Duodenal mucosa (tissue), 2 donors: Measurements from ENCODE around the gene SVIL.

Source experiments
- H3K27ac ChIP-seq: one replicate; pipeline ENCODE4 v1.7.0; 2013; ENCODE audit warnings: low read depth, low read length
- H3K27me3 ChIP-seq, 2 donors: one replicate each; pipeline ENCODE4 v1.7.0; 2013; ENCODE audit warnings: low read length in 2 of 2, control low read depth in 1 of 2; ENCODE audit not compliant: insufficient read depth in 2 of 2, control insufficient read depth in 1 of 2
- H3K36me3 ChIP-seq, 2 donors: one replicate each; pipeline ENCODE4 v1.7.0; 2013; ENCODE audit warnings: low read length in 2 of 2, control low read depth in 1 of 2; ENCODE audit not compliant: insufficient read depth in 2 of 2, control insufficient read depth in 1 of 2
- H3K4me1 ChIP-seq, 2 donors: one replicate each; pipeline ENCODE4 v1.7.0; 2013; ENCODE audit warnings: low read length in 2 of 2, control low read depth in 1 of 2; ENCODE audit not compliant: insufficient read depth in 2 of 2, control insufficient read depth in 1 of 2
- H3K4me3 ChIP-seq, 2 donors: one replicate each; pipeline ENCODE4 v1.7.0; 2013; ENCODE audit warnings: low read length in 2 of 2, low read depth in 1 of 2
- H3K9ac ChIP-seq, 2 donors: one replicate each; pipeline ENCODE4 v1.7.0; 2013; ENCODE audit warnings: low read length in 2 of 2, low read depth in 1 of 2
- H3K9me3 ChIP-seq, 2 donors: one replicate each; pipeline ENCODE4 v1.7.0; 2013; ENCODE audit warnings: low read length in 2 of 2, control low read depth in 1 of 2; ENCODE audit not compliant: control insufficient read depth in 1 of 2

The SVIL gene

GRCh38 chr10:29411666-29412315, 223.0 kb downstream of the SVIL start:
- H3K36me3 ChIP-seq: peaks cover 0 to 5% of the 10 kb centered on the region in 2 donors
- H3K4me3 ChIP-seq: no peak overlapping the region
- no peak overlapping the region for H3K9ac ChIP-seq
- peaks cover 15 to 20% of the 10 kb centered on the region in 2 donors for H3K4me1 ChIP-seq
- H3K27ac ChIP-seq: no peak overlapping the region
- H3K9me3 ChIP-seq: peaks cover 0 to 5% of the 10 kb centered on the region in 2 donors
- no peaks in the 10 kb centered on the region for H3K27me3 ChIP-seq

DNA sequence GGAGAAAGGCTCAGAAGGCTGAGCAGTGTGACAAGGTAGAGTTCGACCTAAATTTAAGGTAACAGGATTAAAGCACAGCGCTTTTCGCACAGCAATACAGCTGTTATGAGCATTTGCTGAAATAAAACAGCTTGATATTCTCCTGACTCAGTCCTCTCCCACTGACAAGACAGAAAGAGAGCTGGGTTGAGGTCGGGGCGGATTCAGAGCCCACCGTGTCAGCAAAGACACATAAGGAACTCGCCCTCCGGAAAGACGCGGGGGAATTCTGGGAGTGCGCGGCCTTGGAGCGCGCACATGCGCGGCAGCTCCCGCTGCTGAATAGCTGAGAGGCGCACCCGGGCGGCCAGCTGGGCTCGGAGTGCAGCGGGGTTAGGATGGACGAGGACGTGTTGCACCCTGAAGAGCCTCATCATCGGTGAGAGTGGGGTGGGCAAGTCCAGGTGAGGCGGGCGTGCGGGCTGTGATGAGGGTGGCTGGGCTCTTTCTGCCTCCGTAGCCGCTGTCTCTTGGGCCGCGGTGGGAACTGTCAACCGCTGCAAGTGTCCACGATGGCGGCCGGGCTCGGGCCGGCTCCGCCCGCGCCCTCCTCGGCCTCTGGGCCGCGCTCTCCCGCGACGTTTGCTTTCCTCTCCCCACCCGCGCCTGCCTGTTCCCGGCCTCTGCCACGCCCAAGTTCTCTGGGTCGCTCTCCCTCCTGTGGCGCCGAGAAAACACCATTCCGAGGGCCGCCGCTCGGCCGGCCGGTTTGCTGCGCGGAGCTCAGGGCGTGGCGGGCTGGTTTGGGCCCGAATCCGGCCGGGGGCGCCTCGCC, 225.3 kb downstream of the SVIL start:
- H3K27ac ChIP-seq: peak overlapping the region; percentile 91
- H3K4me1 ChIP-seq: peaks cover 15 to 20% of the 10 kb centered on the region in 2 donors
- no peaks in the 10 kb centered on the region for H3K27me3 ChIP-seq
- H3K36me3 ChIP-seq: no peaks in the 10 kb centered on the region
- peaks cover 0 to 5% of the 10 kb centered on the region in 2 donors for H3K9me3 ChIP-seq
- H3K9ac ChIP-seq: peak overlapping the region; percentile 64 to 76
- H3K4me3 ChIP-seq: peak overlapping the region; percentile 77 to 89

- H3K9ac ChIP-seq: peak overlapping the region; percentile 64 to 76
Observed at GRCh38 chr10:29408847-29409240, 225.9 kb downstream of the SVIL start.

More at GRCh38 chr10:29408847-29409240, 225.9 kb downstream of the SVIL start:
- Histone ChIP-seq H3K27me3 (no peaks in the 10 kb centered on the region), H3K36me3 (no peaks in the 10 kb centered on the region), H3K4me1 (peaks cover 15 to 20% of the 10 kb centered on the region in 2 donors), H3K27ac (peak overlapping the region; percentile 91), H3K4me3 (peak overlapping the region; percentile 77 to 89), H3K9me3 (peaks cover 0 to 5% of the 10 kb centered on the region in 2 donors)
